A549 (cell line): ENCODE measurements around the gene SORT1. TPM values are rescaled to one million over a fixed set of nuclear protein-coding genes. Genes with fewer than 3 reads are reported as not detected.

Experiments used
- ATAC-seq, 2 experiments: fragments of 200-7000 bp in 1 of 2; fragments of >200 bp in 1 of 2; cut with Nextera tagmentation in 1 of 2; cut with Tn5 transposase in 1 of 2; 3 replicates each; pipeline versions ENCODE4 v1.8.0 to v1.9.1; 2018 to 2020; ENCODE audit warnings: mild to moderate bottlenecking in 1 of 2, moderate library complexity in 1 of 2
- CTCF ChIA-PET: fragments of 300-600 bp; sonication (Branson Sonifier 250); formaldehyde crosslinking; extraction: SDS; loops from one replicate; lab custom pipeline; 2021; ENCODE audit warnings: antibody characterized with exemption, inconsistent platforms; lab: Yijun Ruan, JAX
- POLR2A ChIA-PET: fragments of 350-600 bp; formaldehyde crosslinking; extraction: SDS; loops from one replicate; lab custom pipeline; 2021; ENCODE audit warnings: antibody characterized with exemption, inconsistent platforms; lab: Yijun Ruan, JAX
- DNase-seq, 2 experiments: peaks; one replicate each; pipeline versions ENCODE4 v3.0.0 to v3.0.0-alpha.2; 2011 to 2016; ENCODE audit warnings: low read depth in 1 of 2, low spot score in 1 of 2
- FAIRE-seq: peaks from 2 replicates; lab custom pipeline; 2011; peaks lifted over from hg19 to GRCh38; lab: Jason Lieb, UNC
- H3K27ac ChIP-seq, 2 experiments: fragments of >200 bp; sonication (Bioruptor Twin); formaldehyde crosslinking; 3 replicates each; pipeline ENCODE4 v1.5.1; 2016 to 2017
- H3K4me1 ChIP-seq: fragments of >200 bp; sonication (Bioruptor Twin); formaldehyde crosslinking; 3 replicates; pipeline ENCODE4 v1.6.1; 2016
- H3K4me2 ChIP-seq: fragments of >200 bp; sonication (Bioruptor Twin); formaldehyde crosslinking; 3 replicates; pipeline ENCODE4 v1.6.1; 2016
- H3K4me3 ChIP-seq: fragments of >200 bp; sonication (Bioruptor Twin); formaldehyde crosslinking; 3 replicates; pipeline ENCODE4 v1.5.1; 2016
- H3K9me3 ChIP-seq: fragments of >200 bp; sonication (Bioruptor Twin); formaldehyde crosslinking; 3 replicates; pipeline ENCODE4 v1.6.1; 2016
- CEBPB ChIP-seq, 2 experiments: fragments of >200 bp in 1 of 2; sonication (Bioruptor Twin) in 1 of 2; formaldehyde crosslinking in 1 of 2; IDR thresholded peaks; 2 replicates each; pipeline ENCODE4 v1.6.1; 2012 to 2016
- CHD2 ChIP-seq: fragments of 150-350 bp; IDR thresholded peaks from 2 replicates; pipeline ENCODE4 v1.6.1; 2014; ENCODE audit warnings: low read length; ENCODE audit not compliant: partially characterized antibody
- EP300 ChIP-seq, 2 experiments: fragments of >200 bp; sonication (Bioruptor Twin); formaldehyde crosslinking; IDR thresholded peaks; 2 replicates in 1 of 2; 3 replicates in 1 of 2; pipeline ENCODE4 v1.6.1; 2016 to 2017
- FOSB ChIP-seq: fragments of 250-450 bp; sonication (Bioruptor Pico); IDR thresholded peaks from 2 replicates; pipeline ENCODE4 v1.5.0; 2020; ENCODE audit warnings: mild to moderate bottlenecking, moderate library complexity
- HDAC2 ChIP-seq: fragments of 200-600 bp; sonication (generic); IDR thresholded peaks from 2 replicates; pipeline ENCODE4 v1.6.1; 2016
- HEYL ChIP-seq: fragments of 250-450 bp; sonication (Bioruptor Pico); IDR thresholded peaks from 2 replicates; pipeline ENCODE4 v1.8.0; 2021; ENCODE audit warnings: mild to moderate bottlenecking, moderate library complexity
- HOXA7 ChIP-seq: fragments of 250-450 bp; sonication (Bioruptor Pico); IDR thresholded peaks from 2 replicates; pipeline ENCODE4 v1.5.0; 2020; ENCODE audit warnings: mild to moderate bottlenecking, moderate library complexity
- HOXB13 ChIP-seq: fragments of 250-450 bp; sonication (Bioruptor Pico); IDR thresholded peaks from 2 replicates; pipeline ENCODE4 v1.5.0; 2020; ENCODE audit warnings: low read depth, mild to moderate bottlenecking, moderate library complexity
- JUN ChIP-seq, 2 experiments: fragments of >200 bp; sonication (Bioruptor Twin); formaldehyde crosslinking; IDR thresholded peaks; 2 replicates in 1 of 2; 3 replicates in 1 of 2; pipeline ENCODE4 v1.6.1; 2016 to 2017
- MAFK ChIP-seq: fragments of 450-650 bp; IDR thresholded peaks from 2 replicates; pipeline ENCODE4 v1.6.1; 2014; ENCODE audit not compliant: partially characterized antibody
- MAZ ChIP-seq: fragments of 150-350 bp; IDR thresholded peaks from 2 replicates; pipeline ENCODE4 v1.6.1; 2014; ENCODE audit warnings: antibody characterized with exemption, low read depth, low read length, borderline replicate concordance
- MYC ChIP-seq: IDR thresholded peaks from 2 replicates; pipeline ENCODE4 v1.6.1; 2012; ENCODE audit warnings: mild to moderate bottlenecking, inconsistent platforms, low read length, improper control_type of control experiment, borderline replicate concordance
- NPAS2 ChIP-seq: fragments of 250-450 bp; sonication (Bioruptor Pico); IDR thresholded peaks from 2 replicates; pipeline ENCODE4 v1.8.0; 2022; ENCODE audit warnings: mild to moderate bottlenecking, moderate library complexity, borderline replicate concordance
- NR3C1 ChIP-seq: fragments of >200 bp; sonication (Bioruptor Twin); formaldehyde crosslinking; IDR thresholded peaks from 3 replicates; pipeline ENCODE4 v1.6.1; 2017
- POLR2A ChIP-seq: IDR thresholded peaks from 2 replicates; pipeline ENCODE4 v1.6.1; 2012; ENCODE audit warnings: mild to moderate bottlenecking, low read length
- RCOR1 ChIP-seq: fragments of 150-350 bp; IDR thresholded peaks from 2 replicates; pipeline ENCODE4 v1.6.1; 2014; ENCODE audit warnings: antibody characterized with exemption, low read length, low read depth
- RNF2 ChIP-seq: fragments of 200-600 bp; sonication (generic); IDR thresholded peaks from 2 replicates; pipeline ENCODE4 v1.6.1; 2016; ENCODE audit warnings: low read depth, mild to moderate bottlenecking, antibody characterized with exemption, moderate library complexity, borderline replicate concordance
- SMC3 ChIP-seq: fragments of >200 bp; sonication (Bioruptor Twin); formaldehyde crosslinking; IDR thresholded peaks from 3 replicates; pipeline ENCODE4 v1.6.1; 2018; ENCODE audit warnings: inconsistent platforms
- SREBF2 ChIP-seq: fragments of 450-650 bp; IDR thresholded peaks from 2 replicates; pipeline ENCODE4 v1.6.1; 2014; ENCODE audit warnings: mild to moderate bottlenecking, moderate library complexity
- TP53 ChIP-seq: fragments of 250-450 bp; sonication (Bioruptor Pico); IDR thresholded peaks from 2 replicates; pipeline ENCODE4 v1.5.0; 2021; ENCODE audit warnings: mild to moderate bottlenecking, moderate library complexity
- ZC3H11A ChIP-seq: fragments of 450-650 bp; IDR thresholded peaks from 2 replicates; pipeline ENCODE4 v1.6.1; 2014; ENCODE audit warnings: antibody characterized with exemption, mild to moderate bottlenecking
- WGBS: methylation state at CpG from one replicate; pipeline ENCODE4 v1.1.6; 2017; ENCODE audit errors: missing lambda C conversion rate; 5-methylcytosine and 5-hydroxymethylcytosine counted together
- polyA plus RNA-seq, 4 experiments: library from polyadenylated mRNA; depleted of rRNA in 3 of 4; stranded (reverse); fragments of >200 nt; fragmentation: RNase III in 1 of 4; extraction: RNeasy Plus Mini Kit Qiagen cat#74134 plus additional on column Dnase treatment in 1 of 4; gene quantifications; 2 replicates in 3 of 4; 3 replicates in 1 of 4; pipeline ENCODE4 v1.2.3, GENCODE V29; 2011 to 2017
- TF ChIP-seq, protein P1 (sequence below): fragments of >200 bp; sonication (Bioruptor Twin); formaldehyde crosslinking; IDR thresholded peaks from 3 replicates; pipeline ENCODE4 v1.5.1; 2016
- TF ChIP-seq, protein P2 (sequence below): fragments of 250-450 bp; sonication (Bioruptor Pico); IDR thresholded peaks from 2 replicates; pipeline ENCODE4 v1.5.0; 2021; ENCODE audit warnings: mild to moderate bottlenecking, moderate library complexity, borderline replicate concordance
- TF ChIP-seq, protein P3 (sequence below): fragments of 150-350 bp; IDR thresholded peaks from 2 replicates; pipeline ENCODE4 v1.6.1; 2014; ENCODE audit warnings: low read depth, mild to moderate bottlenecking, low read length
- TF ChIP-seq, protein P4 (sequence below): fragments of >200 bp; sonication (Bioruptor Twin); formaldehyde crosslinking; IDR thresholded peaks from 2 replicates; pipeline ENCODE4 v1.6.1; 2016

Gene SORT1
- polyA plus RNA-seq, 2 of the 4 experiments (the other 2 are of a cell fraction) = 6.0 to 14.7 TPM

DNA sequence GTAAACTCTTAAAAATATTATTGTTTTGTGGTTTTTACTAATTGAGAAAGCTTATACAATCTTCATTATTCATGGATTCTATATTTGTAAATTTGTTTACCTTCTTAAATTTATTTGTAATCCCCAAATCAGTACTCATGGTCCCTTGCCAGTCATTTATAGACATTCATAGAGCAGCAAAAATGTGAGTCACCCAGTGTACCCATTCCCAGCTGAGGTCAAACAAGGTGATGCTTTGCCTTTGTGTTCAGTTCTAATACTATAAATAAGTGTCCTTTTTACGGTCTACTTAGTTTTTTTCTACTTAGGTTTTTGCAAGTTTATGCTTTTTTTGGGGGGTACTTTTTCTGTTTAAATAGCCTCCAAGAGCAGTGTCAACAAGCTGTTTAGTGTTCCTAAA lies 36.1 kb downstream of the SORT1 start:
- no peak for FAIRE-seq
- no peak overlapping the region for H3K4me3 ChIP-seq
- ChIA-PET POLR2A (no interaction called here), CTCF (interaction anchor here (1.4 to 1.7 kb wide), 2 partner anchors 98 to 171 kb away, joined by 3 to 7 read pairs; no protein-coding TSS in a partner anchor)
- DNase-seq = no peak
- H3K27ac ChIP-seq = no peak overlapping the region
- ATAC-seq = no peak
- H3K4me2 ChIP-seq = 0 out of 3 replicates have a peak overlapping the region, but pooled peaks have one; percentile 14
- H3K9me3 ChIP-seq = no peaks in the 10 kb centered on the region
- no peak for TF ChIP-seq CHD2
- TF ChIP-seq ZC3H11A = no peak
- no peak for TF ChIP-seq HOXA7 (CRISPR knock-in tag)
- TF ChIP-seq RNF2 = no peak
- no peak for TF ChIP-seq SREBF2
- no peak for TF ChIP-seq FOSB (CRISPR knock-in tag)
- TF ChIP-seq, protein P1, sequence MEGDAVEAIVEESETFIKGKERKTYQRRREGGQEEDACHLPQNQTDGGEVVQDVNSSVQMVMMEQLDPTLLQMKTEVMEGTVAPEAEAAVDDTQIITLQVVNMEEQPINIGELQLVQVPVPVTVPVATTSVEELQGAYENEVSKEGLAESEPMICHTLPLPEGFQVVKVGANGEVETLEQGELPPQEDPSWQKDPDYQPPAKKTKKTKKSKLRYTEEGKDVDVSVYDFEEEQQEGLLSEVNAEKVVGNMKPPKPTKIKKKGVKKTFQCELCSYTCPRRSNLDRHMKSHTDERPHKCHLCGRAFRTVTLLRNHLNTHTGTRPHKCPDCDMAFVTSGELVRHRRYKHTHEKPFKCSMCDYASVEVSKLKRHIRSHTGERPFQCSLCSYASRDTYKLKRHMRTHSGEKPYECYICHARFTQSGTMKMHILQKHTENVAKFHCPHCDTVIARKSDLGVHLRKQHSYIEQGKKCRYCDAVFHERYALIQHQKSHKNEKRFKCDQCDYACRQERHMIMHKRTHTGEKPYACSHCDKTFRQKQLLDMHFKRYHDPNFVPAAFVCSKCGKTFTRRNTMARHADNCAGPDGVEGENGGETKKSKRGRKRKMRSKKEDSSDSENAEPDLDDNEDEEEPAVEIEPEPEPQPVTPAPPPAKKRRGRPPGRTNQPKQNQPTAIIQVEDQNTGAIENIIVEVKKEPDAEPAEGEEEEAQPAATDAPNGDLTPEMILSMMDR = no peak
- no peak for TF ChIP-seq MAFK
- TF ChIP-seq NPAS2 (CRISPR knock-in tag) = no peak
- no peak for TF ChIP-seq JUN (IDR thresholded peaks at IDR 0.05)
- peaks cover 9% of the 10 kb centered on the region; the same call in 1 of the 3 replicates for H3K4me1 ChIP-seq
- 40% methylated on average over 1 of the region's 1 CpG for WGBS

DNA sequence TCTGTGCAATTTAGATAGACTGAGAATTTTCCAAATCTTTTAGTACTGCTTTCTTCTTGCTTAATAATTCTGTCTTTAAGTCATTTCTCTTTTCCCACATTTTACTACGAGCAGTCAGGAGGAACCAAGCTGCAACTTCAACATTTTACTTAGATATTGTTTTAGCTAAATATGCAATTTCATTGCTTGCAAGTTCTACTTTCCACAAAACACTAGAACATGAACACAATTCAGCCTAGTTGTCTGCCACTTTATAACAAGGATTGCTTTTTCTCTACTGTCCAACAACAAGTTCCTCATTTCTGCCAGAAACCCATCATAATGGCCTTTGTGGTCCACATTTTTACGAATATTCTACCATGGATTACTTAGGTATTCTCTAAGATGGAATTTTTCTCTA lies 36.6 kb downstream of the SORT1 start:
- Histone ChIP-seq H3K4me1 (peaks cover 9% of the 10 kb centered on the region; the same call in 1 of the 3 replicates), H3K27ac (no peak overlapping the region), H3K9me3 (no peaks in the 10 kb centered on the region), H3K4me2 (no peak overlapping the region), H3K4me3 (no peak overlapping the region)
- ATAC-seq = no peak
- FAIRE-seq = no peak
- ChIA-PET CTCF (interaction anchor here (1.4 to 1.7 kb wide), 2 partner anchors 97 to 171 kb away, joined by 3 to 7 read pairs; no protein-coding TSS in a partner anchor), POLR2A (no interaction called here)
- DNase-seq = no peak
- 89% methylated on average over 2 of the region's 2 CpGs for WGBS
- TF ChIP-seq NR3C1 (no peak), TP53 (no peak), MAZ (no peak), HDAC2 (no peak), RCOR1 (no peak), FOSB (CRISPR knock-in tag) (no peak), POLR2A (no peak), NPAS2 (CRISPR knock-in tag) (no peak), MYC (no peak), HOXB13 (no peak), CEBPB (IDR thresholded peaks at IDR 0.05) (no peak), SREBF2 (no peak), SMC3 (no peak), EP300 (IDR thresholded peaks at IDR 0.05) (no peak), HEYL (CRISPR knock-in tag) (no peak)
- TF ChIP-seq, protein P2, sequence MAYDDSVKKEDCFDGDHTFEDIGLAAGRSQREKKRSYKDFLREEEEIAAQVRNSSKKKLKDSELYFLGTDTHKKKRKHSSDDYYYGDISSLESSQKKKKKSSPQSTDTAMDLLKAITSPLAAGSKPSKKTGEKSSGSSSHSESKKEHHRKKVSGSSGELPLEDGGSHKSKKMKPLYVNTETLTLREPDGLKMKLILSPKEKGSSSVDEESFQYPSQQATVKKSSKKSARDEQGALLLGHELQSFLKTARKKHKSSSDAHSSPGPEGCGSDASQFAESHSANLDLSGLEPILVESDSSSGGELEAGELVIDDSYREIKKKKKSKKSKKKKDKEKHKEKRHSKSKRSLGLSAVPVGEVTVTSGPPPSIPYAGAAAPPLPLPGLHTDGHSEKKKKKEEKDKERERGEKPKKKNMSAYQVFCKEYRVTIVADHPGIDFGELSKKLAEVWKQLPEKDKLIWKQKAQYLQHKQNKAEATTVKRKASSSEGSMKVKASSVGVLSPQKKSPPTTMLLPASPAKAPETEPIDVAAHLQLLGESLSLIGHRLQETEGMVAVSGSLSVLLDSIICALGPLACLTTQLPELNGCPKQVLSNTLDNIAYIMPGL = no peak
- TF ChIP-seq, protein P3, sequence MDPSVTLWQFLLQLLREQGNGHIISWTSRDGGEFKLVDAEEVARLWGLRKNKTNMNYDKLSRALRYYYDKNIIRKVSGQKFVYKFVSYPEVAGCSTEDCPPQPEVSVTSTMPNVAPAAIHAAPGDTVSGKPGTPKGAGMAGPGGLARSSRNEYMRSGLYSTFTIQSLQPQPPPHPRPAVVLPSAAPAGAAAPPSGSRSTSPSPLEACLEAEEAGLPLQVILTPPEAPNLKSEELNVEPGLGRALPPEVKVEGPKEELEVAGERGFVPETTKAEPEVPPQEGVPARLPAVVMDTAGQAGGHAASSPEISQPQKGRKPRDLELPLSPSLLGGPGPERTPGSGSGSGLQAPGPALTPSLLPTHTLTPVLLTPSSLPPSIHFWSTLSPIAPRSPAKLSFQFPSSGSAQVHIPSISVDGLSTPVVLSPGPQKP = no peak
- TF ChIP-seq, protein P4, sequence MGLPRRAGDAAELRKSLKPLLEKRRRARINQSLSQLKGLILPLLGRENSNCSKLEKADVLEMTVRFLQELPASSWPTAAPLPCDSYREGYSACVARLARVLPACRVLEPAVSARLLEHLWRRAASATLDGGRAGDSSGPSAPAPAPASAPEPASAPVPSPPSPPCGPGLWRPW = no peak
- TF ChIP-seq, all 56 proteins: peak for 0
